D721Med (cell line): ENCODE results near the gene PLEKHB1.

Experiments used
- DNase-seq: peaks from one replicate; pipeline ENCODE4 v3.0.0; 2011; ENCODE audit warnings: low spot score; ENCODE audit not compliant: insufficient read length
- FAIRE-seq: peaks from 2 replicates; lab custom pipeline; 2011; peaks lifted over from hg19 to GRCh38; lab: Jason Lieb, UNC
- CTCF ChIP-seq: IDR thresholded peaks from 2 replicates; pipeline ENCODE4 v1.5.1; 2012; ENCODE audit warnings: mild to moderate bottlenecking, control low read depth; ENCODE audit not compliant: insufficient read depth; ENCODE audit errors: missing control alignments

PLEKHB1 gene

GRCh38 chr11:73648571-73649046 is 2.2 kb downstream of the PLEKHB1 start:
- FAIRE-seq (no peak), DNase-seq (no peak)
- TF ChIP-seq CTCF = no peak

GRCh38 chr11:73649206-73649605 is 2.8 kb downstream of the PLEKHB1 start:
- DNase-seq (no peak), FAIRE-seq (no peak)
- no peak for TF ChIP-seq CTCF

GRCh38 chr11:73650400-73650799 is 4.0 kb downstream of the PLEKHB1 start:
- no peak for FAIRE-seq
- no peak for DNase-seq
- no peak for TF ChIP-seq CTCF

GRCh38 chr11:73651252-73651651 is 4.9 kb downstream of the PLEKHB1 start:
- DNase-seq (no peak), FAIRE-seq (no peak)
- TF ChIP-seq CTCF = no peak

GRCh38 chr11:73651661-73652045 is 5.3 kb downstream of the PLEKHB1 start:
- DNase-seq (no peak), FAIRE-seq (no peak)
- TF ChIP-seq CTCF = no peak

- FAIRE-seq (no peak), DNase-seq (no peak)
- TF ChIP-seq CTCF = no peak
These were observed 5.8 kb downstream of the PLEKHB1 start for GRCh38 chr11:73652046-73652730.

GRCh38 chr11:73652856-73653559 is 6.6 kb downstream of the PLEKHB1 start:
- no peak for FAIRE-seq
- DNase-seq = no peak
- no peak for TF ChIP-seq CTCF
